C4-2B (cell line): ENCODE data around the gene TRIM15.

ENCODE experiments used
- CTCF ChIP-seq: fragments of 450-650 bp; conservative IDR thresholded peaks from 2 replicates; pipeline ENCODE4 v1.5.1; 2017; ENCODE audit warnings: mild to moderate bottlenecking
- ZFX ChIP-seq: fragments of 450-650 bp; IDR thresholded peaks from 2 replicates; pipeline ENCODE4 v1.6.1; 2017

- TF ChIP-seq CTCF (no peak), ZFX (no peak)
Measured at GRCh38 chr6:30198166-30199084, 35.1 kb downstream of the TRIM15 start.
